A549 (cell line): ENCODE data around the gene MORF4L1.

ENCODE experiments used
- CTCF ChIP-seq: fragments of >200 bp; sonication (Bioruptor Twin); formaldehyde crosslinking; IDR thresholded peaks from 3 replicates; pipeline ENCODE4 v1.5.1; 2016
- MAFK ChIP-seq: fragments of 450-650 bp; IDR thresholded peaks from 2 replicates; pipeline ENCODE4 v1.6.1; 2014; ENCODE audit not compliant: partially characterized antibody
- POLR2A ChIP-seq: IDR thresholded peaks from 2 replicates; pipeline ENCODE4 v1.6.1; 2012; ENCODE audit warnings: mild to moderate bottlenecking, low read length
- REST ChIP-seq: fragments of 200-600 bp; sonication (generic); IDR thresholded peaks from 2 replicates; pipeline ENCODE4 v1.6.1; 2016; ENCODE audit warnings: antibody characterized with exemption, mild to moderate bottlenecking, moderate library complexity

GRCh38 chr15:78915341-78916087 is 42.8 kb downstream of the MORF4L1 start:
- TF ChIP-seq CTCF = no peak
- no peak for TF ChIP-seq MAFK
- TF ChIP-seq POLR2A = no peak
- TF ChIP-seq REST = no peak
